Measurements from ENCODE around the gene LYZL1.
"Not testable (repeated sequence)": the region's sequence is repeated elsewhere in the genome, so short reads cannot be mapped to it uniquely, and the experiment has no call there.

LYZL1 gene

DNA sequence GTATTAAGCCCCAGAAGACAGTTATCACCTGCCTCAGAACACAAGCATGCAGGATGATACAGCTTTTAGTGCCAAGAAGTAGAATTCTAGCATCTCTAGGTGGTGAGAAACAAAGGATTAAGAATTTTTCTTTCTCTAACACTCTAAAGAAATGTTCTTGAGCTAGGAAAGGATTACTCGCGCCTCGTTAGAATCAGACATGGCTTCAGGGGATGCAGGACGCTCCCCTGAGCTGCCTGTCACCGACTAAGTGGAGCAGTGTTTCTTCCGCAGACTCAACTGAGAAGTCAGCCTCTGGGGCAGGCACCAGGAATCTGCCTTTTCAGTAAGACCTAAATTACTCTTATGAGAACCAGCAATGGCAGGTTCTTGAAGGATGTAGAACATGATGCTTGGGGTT lies at the start of gene LYZL1:
Gene LYZL1, plus strand, starts transcription at position 165 of the 400 bp plus-strand sequence. CDS start 2,798 bp downstream, outside the sequence.
- H3K4me3 ChIP-seq (ENCODE audit: low read length), result not testable (repeated sequence)

DNA sequence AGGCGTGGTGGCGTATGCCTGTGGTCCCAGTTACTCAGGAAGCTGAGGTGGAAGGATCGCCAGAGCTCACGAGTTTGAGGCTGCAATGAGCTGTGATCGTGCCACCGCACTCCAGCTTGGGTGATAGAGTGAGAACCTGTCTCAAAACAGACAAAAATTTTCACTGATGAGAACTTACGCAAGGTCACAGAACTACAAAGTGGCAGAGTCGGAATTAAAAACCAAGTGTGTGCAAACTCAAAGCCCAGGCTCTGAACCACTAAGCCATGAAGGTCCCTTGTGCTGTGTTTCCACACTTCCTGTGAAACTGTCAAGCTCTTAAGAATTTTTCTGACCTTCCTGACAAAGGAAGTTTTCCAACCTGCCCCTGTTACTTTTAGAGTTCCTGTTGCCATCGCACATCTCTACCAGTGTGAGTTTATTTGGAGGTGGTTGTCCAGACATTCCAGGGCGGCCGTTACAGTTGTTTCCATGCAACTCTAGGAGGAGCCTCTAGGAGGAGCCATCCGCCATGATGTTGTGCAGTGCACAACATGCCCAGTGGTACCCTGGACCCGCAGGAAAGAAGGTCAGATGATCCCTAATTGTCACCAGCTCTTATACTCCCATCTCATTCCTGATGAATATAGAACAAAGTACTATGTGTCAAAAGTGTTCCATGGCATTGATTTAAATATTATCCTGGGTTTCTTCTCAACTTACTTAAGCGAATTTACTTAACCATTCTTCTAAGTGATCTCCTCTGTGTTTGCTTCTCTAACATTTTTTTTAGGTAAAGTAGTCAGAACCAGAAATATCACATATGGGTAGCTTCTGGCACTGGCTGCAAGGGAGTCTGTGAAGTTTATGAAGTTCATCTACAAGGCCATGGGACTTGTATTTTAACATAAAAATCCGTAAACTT lies 49.0 kb upstream of the LYZL1 start:
- H3K4me3 ChIP-seq (ENCODE audit: low read length), result no peak overlapping the region
- TF ChIP-seq ZNF274 (IDR thresholded peaks at IDR 0.05; ENCODE audit: low read depth, low read length), result no peak

- no peak overlapping the region for H3K4me3 ChIP-seq (ENCODE audit: low read length)
- TF ChIP-seq ZNF274 (IDR thresholded peaks at IDR 0.05; ENCODE audit: low read depth, low read length), result no peak
These were observed 47.7 kb upstream of the LYZL1 start for GRCh38 chr10:29240986-29241660.

- no peak overlapping the region for H3K4me3 ChIP-seq (ENCODE audit: low read length)
- TF ChIP-seq ZNF274 (IDR thresholded peaks at IDR 0.05; ENCODE audit: low read depth, low read length), result no peak
These were observed 46.9 kb upstream of the LYZL1 start for GRCh38 chr10:29241925-29242324.

- H3K4me3 ChIP-seq (ENCODE audit: low read length), result no peak overlapping the region
- no peak for TF ChIP-seq ZNF274 (IDR thresholded peaks at IDR 0.05; ENCODE audit: low read depth, low read length)
These were observed 45.8 kb upstream of the LYZL1 start for GRCh38 chr10:29243066-29243465.

DNA sequence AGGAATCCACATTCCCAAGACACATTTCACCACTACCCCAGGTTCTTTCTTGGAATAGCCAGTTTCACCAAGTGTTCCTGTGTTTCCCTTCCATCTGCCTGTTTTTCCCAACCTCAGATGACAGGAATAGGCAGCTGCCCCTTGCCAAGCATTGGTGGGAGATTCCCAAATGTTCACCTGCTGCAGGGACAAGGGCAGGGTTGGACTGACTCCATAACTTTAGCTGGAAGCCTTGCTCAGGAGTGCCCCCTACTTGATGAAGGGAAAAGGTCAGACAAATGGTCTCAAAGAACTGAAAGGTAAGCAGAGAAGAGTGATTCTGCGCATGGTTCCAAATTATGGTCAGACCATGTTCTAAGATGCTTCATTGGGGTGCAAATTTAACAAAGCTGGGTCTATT lies 45.1 kb upstream of the LYZL1 start:
- TF ChIP-seq ZNF274 (IDR thresholded peaks at IDR 0.05; ENCODE audit: low read depth, low read length), result no peak
- no peak overlapping the region for H3K4me3 ChIP-seq (ENCODE audit: low read length)

GRCh38 chr10:29244978-29245377 lies 43.9 kb upstream of the LYZL1 start:
- no peak for TF ChIP-seq ZNF274 (IDR thresholded peaks at IDR 0.05; ENCODE audit: low read depth, low read length)
- H3K4me3 ChIP-seq (ENCODE audit: low read length), result no peak overlapping the region

GRCh38 chr10:29245476-29245875 lies 43.4 kb upstream of the LYZL1 start:
- no peak overlapping the region for H3K4me3 ChIP-seq (ENCODE audit: low read length)
- no peak for TF ChIP-seq ZNF274 (IDR thresholded peaks at IDR 0.05; ENCODE audit: low read depth, low read length)

GRCh38 chr10:29246449-29246848 lies 42.4 kb upstream of the LYZL1 start:
- TF ChIP-seq ZNF274 (IDR thresholded peaks at IDR 0.05; ENCODE audit: low read depth, low read length), result no peak
- no peak overlapping the region for H3K4me3 ChIP-seq (ENCODE audit: low read length)

- no peak for TF ChIP-seq ZNF274 (IDR thresholded peaks at IDR 0.05; ENCODE audit: low read depth, low read length)
- H3K4me3 ChIP-seq (ENCODE audit: low read length), result no peak overlapping the region
These were observed 40.7 kb upstream of the LYZL1 start for GRCh38 chr10:29248158-29248557.

DNA sequence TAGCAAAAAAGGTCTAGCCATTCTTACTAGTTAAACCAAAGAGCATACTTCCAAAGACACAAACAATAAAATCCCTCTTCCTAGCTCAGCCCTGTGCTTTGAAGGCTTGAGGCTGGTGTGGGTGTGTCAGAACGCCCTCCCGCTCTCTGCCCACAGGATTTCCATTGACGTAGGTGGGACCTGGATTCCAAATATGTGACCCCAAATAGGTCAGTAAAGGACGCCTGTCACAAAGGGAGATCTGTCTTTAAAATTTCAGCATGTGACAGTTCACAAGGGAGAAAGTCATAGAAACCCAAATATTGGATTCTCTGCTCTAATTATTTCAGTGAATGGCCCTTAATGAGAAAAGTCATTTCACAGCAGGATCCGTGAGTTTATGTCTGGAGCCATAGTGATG lies 39.9 kb upstream of the LYZL1 start:
- TF ChIP-seq ZNF274 (IDR thresholded peaks at IDR 0.05; ENCODE audit: low read depth, low read length), result no peak
- H3K4me3 ChIP-seq (ENCODE audit: low read length), result no peak overlapping the region

DNA sequence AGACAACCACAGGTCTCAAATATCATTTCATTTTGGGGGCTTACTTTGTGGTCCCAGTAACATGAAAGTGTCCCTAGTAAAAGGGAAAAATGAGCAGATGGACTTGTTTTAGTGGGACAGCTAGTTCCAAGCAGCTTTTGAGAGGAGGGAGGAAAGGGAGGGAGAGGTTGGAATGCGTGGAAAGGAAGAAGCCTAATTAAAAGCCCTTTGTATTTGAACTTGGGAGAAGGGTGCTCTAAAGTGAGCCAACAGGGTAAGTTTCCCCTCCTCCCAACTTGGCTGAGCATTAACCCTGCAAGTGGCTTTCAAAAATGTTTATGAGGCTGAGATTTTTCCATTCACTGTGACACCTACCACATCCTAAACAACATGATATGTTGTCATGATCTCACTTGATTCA lies 38.8 kb upstream of the LYZL1 start:
- no peak overlapping the region for H3K4me3 ChIP-seq (ENCODE audit: low read length)
- TF ChIP-seq ZNF274 (IDR thresholded peaks at IDR 0.05; ENCODE audit: low read depth, low read length), result no peak

GRCh38 chr10:29252811-29253689 lies 35.8 kb upstream of the LYZL1 start:
- no peak overlapping the region for H3K4me3 ChIP-seq (ENCODE audit: low read length)
- TF ChIP-seq ZNF274 (IDR thresholded peaks at IDR 0.05; ENCODE audit: low read depth, low read length), result no peak

DNA sequence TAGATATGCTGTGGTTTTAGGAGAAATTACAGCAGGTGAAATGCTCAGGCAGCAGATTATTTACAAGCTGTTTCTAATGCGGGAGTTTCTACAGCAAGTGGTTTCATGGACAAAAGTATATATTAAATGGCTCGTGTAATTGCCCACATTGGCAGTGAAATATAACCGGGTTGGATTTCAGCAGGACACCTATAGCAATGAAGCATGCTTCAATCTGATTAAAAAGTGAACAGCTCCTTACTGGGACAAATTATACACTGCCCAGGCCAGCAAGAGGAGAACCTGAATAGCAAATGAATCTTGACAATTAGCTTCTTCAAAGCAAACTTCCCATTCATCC lies 35.2 kb upstream of the LYZL1 start:
- TF ChIP-seq ZNF274 (IDR thresholded peaks at IDR 0.05; ENCODE audit: low read depth, low read length), result no peak

More for the DNA sequence above, 35.2 kb upstream of the LYZL1 start:
- H3K4me3 ChIP-seq (ENCODE audit: low read length), result no peak overlapping the region

Measured in GM08714 (cell line).